GM12878 (cell line): Measurements from ENCODE around the gene ZNF791. TPM values are rescaled to one million over a fixed set of nuclear protein-coding genes. Genes with fewer than 3 reads are reported as not detected.

Experiments used
- BRCA1 ChIP-seq: IDR thresholded peaks from 2 replicates; pipeline ENCODE4 v1.6.1; 2011; ENCODE audit warnings: low read depth, low read length, improper control_type of control experiment
- CEBPB ChIP-seq, 2 experiments: fragments of 150-350 bp in 1 of 2; IDR thresholded peaks; 2 replicates each; pipeline ENCODE4 v1.6.1; 2012 to 2014; ENCODE audit warnings: low read depth in 2 of 2, low read length in 2 of 2, borderline replicate concordance in 1 of 2, inconsistent platforms in 1 of 2
- GATAD2B ChIP-seq: fragments of 450-650 bp; conservative IDR thresholded peaks from 2 replicates; pipeline ENCODE4 v1.6.1; 2017; ENCODE audit warnings: low read depth, mild to moderate bottlenecking, moderate library complexity
- HDAC6 ChIP-seq: fragments of 200-600 bp; sonication (generic); IDR thresholded peaks from one replicate; pipeline ENCODE4 v1.8.0; 2017; ENCODE audit warnings: antibody characterized with exemption; ENCODE audit not compliant: unreplicated experiment
- LARP7 ChIP-seq: fragments of 450-650 bp; IDR thresholded peaks from 2 replicates; pipeline ENCODE4 v1.6.1; 2017; ENCODE audit warnings: mild to moderate bottlenecking
- NR2C1 ChIP-seq: fragments of 450-650 bp; IDR thresholded peaks from 2 replicates; pipeline ENCODE4 v1.6.1; 2017; ENCODE audit warnings: antibody characterized with exemption, mild to moderate bottlenecking, moderate library complexity
- NRF1 ChIP-seq: conservative IDR thresholded peaks from 2 replicates; pipeline ENCODE4 v1.6.1; 2011; ENCODE audit warnings: mild to moderate bottlenecking, low read depth, low read length, improper control_type of control experiment
- PML ChIP-seq: IDR thresholded peaks from 2 replicates; pipeline ENCODE4 v1.6.1; 2012; ENCODE audit warnings: low read length, inconsistent platforms
- POLR2A ChIP-seq: IDR thresholded peaks from 2 replicates; pipeline ENCODE4 v1.6.1; 2011; ENCODE audit warnings: low read depth, mild to moderate bottlenecking, low read length
- RAD21 ChIP-seq: IDR thresholded peaks from 2 replicates; pipeline ENCODE4 v1.6.1; 2011; ENCODE audit warnings: mild to moderate bottlenecking, low read depth, low read length, moderate library complexity; ENCODE audit not compliant: insufficient read depth
- RAD51 ChIP-seq: fragments of 450-650 bp; IDR thresholded peaks from 2 replicates; pipeline ENCODE4 v1.6.1; 2016; ENCODE audit warnings: moderate library complexity, mild to moderate bottlenecking, inconsistent platforms
- RELA ChIP-seq: fragments of 450-650 bp; IDR thresholded peaks from 2 replicates; pipeline ENCODE4 v1.8.0; 2014; ENCODE audit warnings: borderline replicate concordance; ENCODE audit not compliant: partially characterized antibody
- RUNX3 ChIP-seq: IDR thresholded peaks from 2 replicates; pipeline ENCODE4 v1.6.1; 2012; ENCODE audit warnings: low read length, inconsistent platforms
- SIX5 ChIP-seq: IDR thresholded peaks from 2 replicates; pipeline ENCODE4 v1.6.1; 2011; ENCODE audit warnings: mild to moderate bottlenecking, low read depth, low read length, moderate library complexity; ENCODE audit not compliant: severe bottlenecking
- SREBF2 ChIP-seq: IDR thresholded peaks from 2 replicates; pipeline ENCODE4 v1.6.1; 2012; ENCODE audit warnings: mild to moderate bottlenecking, low read length
- STAT1 ChIP-seq: fragments of 450-650 bp; conservative IDR thresholded peaks from 2 replicates; pipeline ENCODE4 v1.6.1; 2014; ENCODE audit warnings: antibody characterized with exemption, mild to moderate bottlenecking
- TBL1XR1 ChIP-seq: IDR thresholded peaks from 2 replicates; pipeline ENCODE4 v1.6.1; 2012; ENCODE audit warnings: low read depth, low read length, improper control_type of control experiment
- YY1 ChIP-seq: IDR thresholded peaks from 2 replicates; pipeline ENCODE4 v1.6.1; 2011; ENCODE audit warnings: low read depth, mild to moderate bottlenecking, low read length
- ZBED1 ChIP-seq: IDR thresholded peaks from 2 replicates; pipeline ENCODE4 v1.6.1; 2016; ENCODE audit warnings: borderline replicate concordance
- ZNF217 ChIP-seq: fragments of 450-650 bp; IDR thresholded peaks from 2 replicates; pipeline ENCODE4 v1.6.1; 2017; ENCODE audit warnings: antibody characterized with exemption, mild to moderate bottlenecking
- ZNF274 ChIP-seq: IDR thresholded peaks from one replicate; pipeline ENCODE4 v1.8.0; 2011; ENCODE audit not compliant: insufficient read length, insufficient read depth
- ZNF622 ChIP-seq: fragments of 450-650 bp; IDR thresholded peaks from 2 replicates; pipeline ENCODE4 v1.6.1; 2017; ENCODE audit warnings: mild to moderate bottlenecking, inconsistent platforms
- polyA plus RNA-seq, 11 experiments: library from polyadenylated mRNA; depleted of rRNA in 4 of 11; unstranded in 6 of 11; stranded (reverse) in 5 of 11; fragments of >200 nt; fragmentation: Nextera tagmentation in 4 of 11; fragmentation: Illumina TruSeq in 1 of 11; extraction: Ambion mirVana in 4 of 11; extraction: Trizol in 1 of 11; gene quantifications; 1 replicate in 1 of 11; 2 replicates in 10 of 11; pipeline versions ENCODE4 v1.2.1 to v1.2.3, GENCODE V29; 2011 to 2016; ENCODE audit warnings: inconsistent platforms in 2 of 11, missing spikeins in 2 of 11, low read depth in 1 of 11
- total RNA-seq, 4 experiments: library from RNA; depleted of rRNA in 3 of 4; stranded (reverse); fragments of >200 nt in 3 of 4; fragmentation: Illumina TruSeq in 1 of 4; extraction: Trizol in 1 of 4; gene quantifications; 2 replicates each; pipeline versions ENCODE4 v1.2.1 to v1.2.3, GENCODE V29; 2013 to 2021
- TF ChIP-seq, protein P1 (sequence below): fragments of 450-650 bp; formaldehyde crosslinking; IDR thresholded peaks from 2 replicates; pipeline ENCODE4 v1.4.0; 2022; ENCODE audit warnings: mild to moderate bottlenecking, moderate library complexity
- TF ChIP-seq, protein P2 (sequence below): IDR thresholded peaks from 2 replicates; pipeline ENCODE4 v1.6.1; 2011; ENCODE audit warnings: mild to moderate bottlenecking, low read depth, low read length, moderate library complexity; ENCODE audit not compliant: insufficient replicate concordance

The ZNF791 gene
- total and polyA plus RNA-seq, 10 of the 15 experiments (the other 5 are each of a cell fraction or from before 2014, with no cell fraction given): 7.5 to 24.0 (median 11.8) TPM

DNA sequence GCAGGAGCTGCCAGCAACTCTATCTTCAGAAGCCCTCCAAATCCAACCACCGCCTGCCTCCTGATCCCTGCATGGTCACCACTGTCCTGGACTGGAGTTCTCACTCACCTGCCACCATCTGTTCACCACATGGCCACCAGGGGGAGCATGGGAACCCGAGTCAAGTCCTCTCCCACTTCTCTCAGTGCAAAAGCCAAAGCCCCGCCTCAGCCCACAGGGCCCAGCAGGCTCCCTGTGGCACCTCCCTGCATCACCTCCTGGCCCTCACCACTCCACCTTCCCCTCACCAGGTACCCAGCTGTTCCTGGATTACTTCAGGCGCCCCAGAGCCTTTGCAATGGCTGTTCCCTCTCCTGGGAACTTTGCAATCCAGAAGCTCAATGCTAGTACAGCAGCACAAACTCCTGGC lies 65.7 kb downstream of the ZNF791 start (continued):
- TF ChIP-seq, protein P1, sequence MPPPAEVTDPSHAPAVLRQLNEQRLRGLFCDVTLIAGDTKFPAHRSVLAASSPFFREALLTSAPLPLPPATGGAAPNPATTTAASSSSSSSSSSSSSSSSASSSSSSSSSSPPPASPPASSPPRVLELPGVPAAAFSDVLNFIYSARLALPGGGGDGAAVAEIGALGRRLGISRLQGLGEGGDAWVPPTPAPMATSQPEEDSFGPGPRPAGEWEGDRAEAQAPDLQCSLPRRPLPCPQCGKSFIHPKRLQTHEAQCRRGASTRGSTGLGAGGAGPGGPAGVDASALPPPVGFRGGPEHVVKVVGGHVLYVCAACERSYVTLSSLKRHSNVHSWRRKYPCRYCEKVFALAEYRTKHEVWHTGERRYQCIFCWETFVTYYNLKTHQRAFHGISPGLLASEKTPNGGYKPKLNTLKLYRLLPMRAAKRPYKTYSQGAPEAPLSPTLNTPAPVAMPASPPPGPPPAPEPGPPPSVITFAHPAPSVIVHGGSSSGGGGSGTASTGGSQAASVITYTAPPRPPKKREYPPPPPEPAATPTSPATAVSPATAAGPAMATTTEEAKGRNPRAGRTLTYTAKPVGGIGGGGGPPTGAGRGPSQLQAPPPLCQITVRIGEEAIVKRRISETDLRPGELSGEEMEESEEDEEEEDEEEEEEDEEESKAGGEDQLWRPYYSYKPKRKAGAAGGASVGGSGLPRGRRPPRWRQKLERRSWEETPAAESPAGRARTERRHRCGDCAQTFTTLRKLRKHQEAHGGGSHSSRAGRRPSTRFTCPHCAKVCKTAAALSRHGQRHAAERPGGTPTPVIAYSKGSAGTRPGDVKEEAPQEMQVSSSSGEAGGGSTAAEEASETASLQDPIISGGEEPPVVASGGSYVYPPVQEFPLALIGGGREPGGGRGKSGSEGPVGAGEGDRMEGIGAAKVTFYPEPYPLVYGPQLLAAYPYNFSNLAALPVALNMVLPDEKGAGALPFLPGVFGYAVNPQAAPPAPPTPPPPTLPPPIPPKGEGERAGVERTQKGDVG (CRISPR knock-in tag): no peak
- TF ChIP-seq LARP7: 0 out of 2 replicates have a peak, but pooled peaks have one; percentile 43
- TF ChIP-seq RAD21: peak; percentile 50
- TF ChIP-seq RELA: peak; percentile 18
- no peak for TF ChIP-seq ZNF274
- TF ChIP-seq RAD51: no peak
- peak; percentile 63; the same call in 1 of the 2 replicates for TF ChIP-seq YY1
- TF ChIP-seq SIX5: no peak
- no peak for TF ChIP-seq NRF1
- TF ChIP-seq GATAD2B: no peak
- TF ChIP-seq, protein P2, sequence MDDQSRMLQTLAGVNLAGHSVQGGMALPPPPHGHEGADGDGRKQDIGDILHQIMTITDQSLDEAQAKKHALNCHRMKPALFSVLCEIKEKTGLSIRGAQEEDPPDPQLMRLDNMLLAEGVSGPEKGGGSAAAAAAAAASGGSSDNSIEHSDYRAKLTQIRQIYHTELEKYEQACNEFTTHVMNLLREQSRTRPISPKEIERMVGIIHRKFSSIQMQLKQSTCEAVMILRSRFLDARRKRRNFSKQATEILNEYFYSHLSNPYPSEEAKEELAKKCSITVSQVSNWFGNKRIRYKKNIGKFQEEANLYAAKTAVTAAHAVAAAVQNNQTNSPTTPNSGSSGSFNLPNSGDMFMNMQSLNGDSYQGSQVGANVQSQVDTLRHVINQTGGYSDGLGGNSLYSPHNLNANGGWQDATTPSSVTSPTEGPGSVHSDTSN: no peak
- no peak for TF ChIP-seq TBL1XR1
- TF ChIP-seq CEBPB (IDR thresholded peaks at IDR 0.05; ENCODE audit: borderline replicate concordance in 1 of 2, low read depth in 2 of 2, low read length in 2 of 2): no peak
- TF ChIP-seq ZBED1: no peak
- no peak for TF ChIP-seq ZNF622
- TF ChIP-seq POLR2A: no peak
- TF ChIP-seq RUNX3: peak; percentile 71
- no peak for TF ChIP-seq ZNF217
- no peak for TF ChIP-seq STAT1
- no peak for TF ChIP-seq HDAC6
- TF ChIP-seq BRCA1: no peak
- TF ChIP-seq SREBF2: no peak
- no peak for TF ChIP-seq PML
- no peak for TF ChIP-seq NR2C1
